GM12865 (cell line): ENCODE data around the gene CSTPP1.
A peak's percentile ranks its signal among the peaks of the same experiment; 100 is the strongest.

ENCODE experiments used
- DNase-seq: peaks from one replicate; pipeline ENCODE4 v3.0.0; 2010; ENCODE audit warnings: low read depth
- H3K4me3 ChIP-seq: 2 replicates; pipeline ENCODE4 v1.5.1; 2011; ENCODE audit warnings: mild to moderate bottlenecking, low read depth, low read length, control low read depth
- TF ChIP-seq, protein P1 (sequence below): IDR thresholded peaks from 2 replicates; pipeline ENCODE4 v1.5.1; 2011; ENCODE audit warnings: low read length, control low read depth, low read depth, inconsistent platforms; ENCODE audit not compliant: insufficient read depth; ENCODE audit errors: missing control alignments

Gene CSTPP1

GRCh38 chr11:47179655-47179991 is 243.1 kb downstream of the CSTPP1 start:
- no peak overlapping the region for H3K4me3 ChIP-seq
- TF ChIP-seq, protein P1, sequence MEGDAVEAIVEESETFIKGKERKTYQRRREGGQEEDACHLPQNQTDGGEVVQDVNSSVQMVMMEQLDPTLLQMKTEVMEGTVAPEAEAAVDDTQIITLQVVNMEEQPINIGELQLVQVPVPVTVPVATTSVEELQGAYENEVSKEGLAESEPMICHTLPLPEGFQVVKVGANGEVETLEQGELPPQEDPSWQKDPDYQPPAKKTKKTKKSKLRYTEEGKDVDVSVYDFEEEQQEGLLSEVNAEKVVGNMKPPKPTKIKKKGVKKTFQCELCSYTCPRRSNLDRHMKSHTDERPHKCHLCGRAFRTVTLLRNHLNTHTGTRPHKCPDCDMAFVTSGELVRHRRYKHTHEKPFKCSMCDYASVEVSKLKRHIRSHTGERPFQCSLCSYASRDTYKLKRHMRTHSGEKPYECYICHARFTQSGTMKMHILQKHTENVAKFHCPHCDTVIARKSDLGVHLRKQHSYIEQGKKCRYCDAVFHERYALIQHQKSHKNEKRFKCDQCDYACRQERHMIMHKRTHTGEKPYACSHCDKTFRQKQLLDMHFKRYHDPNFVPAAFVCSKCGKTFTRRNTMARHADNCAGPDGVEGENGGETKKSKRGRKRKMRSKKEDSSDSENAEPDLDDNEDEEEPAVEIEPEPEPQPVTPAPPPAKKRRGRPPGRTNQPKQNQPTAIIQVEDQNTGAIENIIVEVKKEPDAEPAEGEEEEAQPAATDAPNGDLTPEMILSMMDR: peak; percentile 84
- peak; percentile 78 for DNase-seq

GRCh38 chr11:47180006-47180787 is 243.6 kb downstream of the CSTPP1 start:
- TF ChIP-seq, protein P1: no peak
- DNase-seq: no peak

GRCh38 chr11:47181271-47181670 is 244.7 kb downstream of the CSTPP1 start:
- no peak for DNase-seq
- TF ChIP-seq, protein P1: no peak
- no peak overlapping the region for H3K4me3 ChIP-seq

More at GRCh38 chr11:47180006-47180787, 243.6 kb downstream of the CSTPP1 start:
- no peak overlapping the region for H3K4me3 ChIP-seq

- no peak for DNase-seq
- TF ChIP-seq, protein P1: no peak
- H3K4me3 ChIP-seq: no peak overlapping the region
These were observed 245.8 kb downstream of the CSTPP1 start for GRCh38 chr11:47182380-47182779.

DNA sequence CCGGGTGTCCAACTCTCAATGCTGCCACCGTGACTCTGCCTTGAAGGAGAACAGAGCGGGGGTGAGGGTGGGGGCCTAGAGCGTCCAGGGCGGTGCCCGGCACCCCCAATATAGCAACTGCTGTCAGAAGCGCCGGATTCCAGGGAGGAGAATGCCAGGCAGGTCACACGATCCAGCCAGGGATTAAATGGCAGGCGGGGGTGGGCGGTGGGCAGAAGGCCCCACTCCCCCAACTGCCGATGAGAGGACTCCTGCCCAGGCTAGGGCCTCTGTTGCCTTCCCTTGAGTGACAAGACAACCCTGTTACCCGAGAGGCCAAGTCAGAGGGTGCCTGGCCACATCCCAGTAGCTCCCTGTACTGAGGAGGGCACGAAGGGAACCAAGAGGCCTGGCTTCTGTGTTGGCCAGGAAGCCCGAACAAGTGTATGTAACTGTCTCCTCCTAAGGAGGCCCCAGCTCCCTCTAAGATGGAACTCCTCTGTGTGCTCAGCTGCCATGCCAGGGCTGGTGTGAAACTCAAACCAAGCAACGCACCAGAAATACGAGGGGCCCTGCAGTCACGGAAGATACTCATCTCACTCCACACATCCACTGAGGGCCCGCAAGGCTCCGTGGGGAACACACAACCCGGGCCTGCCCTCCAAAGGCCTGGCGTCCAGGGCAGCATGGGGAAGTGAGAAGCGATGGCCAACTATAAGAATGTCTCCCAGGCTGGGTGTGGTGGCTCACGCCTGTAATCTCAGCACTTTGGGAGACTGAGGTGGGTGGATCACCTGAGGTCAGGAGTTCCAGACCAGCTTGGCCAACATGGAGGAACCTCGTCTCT is 246.7 kb downstream of the CSTPP1 start:
- DNase-seq: no peak
- TF ChIP-seq, protein P1: no peak
- no peak overlapping the region for H3K4me3 ChIP-seq

DNA sequence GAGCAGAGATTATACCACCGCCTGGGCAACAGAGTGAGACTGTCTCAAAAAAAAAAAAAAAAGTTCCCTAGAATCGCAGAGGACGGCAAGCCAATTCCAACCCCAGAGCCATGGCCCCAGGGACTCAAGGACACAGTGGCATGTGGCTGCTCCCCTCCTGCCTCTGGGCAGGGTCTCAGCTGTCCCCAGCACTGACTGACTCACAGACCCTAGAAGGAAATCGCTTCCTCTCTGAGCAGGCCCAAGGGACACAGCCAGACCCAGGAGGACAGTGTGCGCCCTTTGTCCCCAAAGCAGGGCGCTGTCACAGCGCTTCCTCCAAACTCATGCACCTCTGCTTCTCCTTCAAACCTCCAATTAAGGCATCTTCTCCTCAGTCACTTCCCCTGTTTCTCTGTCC is 247.4 kb downstream of the CSTPP1 start:
- H3K4me3 ChIP-seq: no peak overlapping the region
- TF ChIP-seq, protein P1: no peak

More for the DNA sequence above, 247.4 kb downstream of the CSTPP1 start:
- no peak for DNase-seq
